Epidermal melanocyte (primary cell): ENCODE results near the gene RIMS4.
"Not testable (repeated sequence)": the region's sequence is repeated elsewhere in the genome, so short reads cannot be mapped to it uniquely, and the experiment has no call there.

ENCODE experiments used
- DNase-seq: peaks from one replicate; pipeline ENCODE4 v3.0.0; 2011; ENCODE audit warnings: low spot score; ENCODE audit not compliant: insufficient read length

RIMS4 gene

DNA sequence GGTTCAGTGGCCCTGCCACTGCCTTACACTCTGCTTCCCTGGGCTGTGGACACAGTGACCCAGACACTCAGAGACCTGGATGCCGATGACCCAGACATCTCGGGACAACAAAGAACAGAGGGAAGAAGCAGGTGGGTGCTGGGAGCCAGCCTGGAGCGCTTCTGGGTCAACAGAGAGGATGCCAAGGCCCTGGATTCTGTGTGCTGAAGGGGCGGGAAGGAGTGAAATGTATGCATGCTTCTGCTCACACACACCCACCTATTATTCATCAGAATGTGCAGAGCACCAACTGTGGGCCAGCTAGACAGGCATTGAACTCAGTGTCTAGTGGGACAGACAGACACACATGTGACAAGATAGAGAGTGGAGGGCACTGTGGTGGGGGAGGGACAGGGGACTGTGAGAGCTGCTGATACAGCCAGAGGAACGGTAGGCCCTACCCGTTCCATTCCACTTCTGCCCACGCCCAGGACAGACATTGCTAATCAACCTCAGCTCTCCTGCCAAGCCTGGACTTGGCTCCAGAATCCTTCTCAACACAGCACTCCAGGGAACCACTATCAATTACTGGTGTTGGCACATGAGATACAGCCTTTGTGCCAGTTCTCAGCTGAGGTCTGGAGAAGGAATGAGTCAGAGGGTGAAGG, 44.5 kb downstream of the RIMS4 start:
- DNase-seq: no peak

DNA sequence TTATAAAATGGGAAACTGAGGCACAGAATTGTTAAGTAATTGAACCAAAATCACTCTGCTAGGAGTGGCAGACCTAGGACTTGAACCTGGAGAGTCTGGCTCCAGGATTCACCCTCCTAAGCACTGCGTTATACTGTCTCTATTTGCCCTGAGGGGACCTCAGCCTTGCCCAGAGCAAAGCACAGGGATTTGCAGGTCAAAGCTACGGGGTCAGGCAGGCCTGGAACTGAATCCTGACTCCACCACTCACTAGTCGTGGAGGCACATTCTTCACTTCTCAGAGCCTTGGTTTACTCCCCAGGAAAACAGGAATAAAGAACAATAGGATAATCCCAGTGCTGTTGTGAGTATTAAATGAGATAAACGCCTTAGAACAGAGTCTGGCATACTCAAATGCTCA, 45.3 kb downstream of the RIMS4 start:
- no peak for DNase-seq

DNA sequence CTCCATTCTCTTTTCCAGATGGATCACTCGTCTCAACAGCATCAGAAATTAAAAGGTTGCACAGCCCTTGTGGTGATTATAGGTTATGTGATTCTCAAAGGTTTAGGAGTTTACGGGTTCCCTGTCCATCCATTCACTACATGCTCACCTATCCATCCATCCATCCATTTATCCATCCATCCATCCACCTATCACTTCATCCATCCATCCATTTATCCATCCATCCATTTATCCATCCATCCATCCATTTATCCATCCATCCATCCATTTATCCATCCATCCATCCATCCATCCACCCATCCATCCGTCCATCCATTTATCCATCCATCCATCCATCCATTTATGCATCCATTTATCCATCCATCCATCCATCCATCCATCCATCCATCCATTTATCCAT, 46.5 kb downstream of the RIMS4 start:
- DNase-seq: not testable (repeated sequence)

- DNase-seq: no peak
These were observed 47.7 kb downstream of the RIMS4 start for GRCh38 chr20:44762466-44763140.

- DNase-seq: no peak
These were observed 48.9 kb downstream of the RIMS4 start for GRCh38 chr20:44761423-44761822.

DNA sequence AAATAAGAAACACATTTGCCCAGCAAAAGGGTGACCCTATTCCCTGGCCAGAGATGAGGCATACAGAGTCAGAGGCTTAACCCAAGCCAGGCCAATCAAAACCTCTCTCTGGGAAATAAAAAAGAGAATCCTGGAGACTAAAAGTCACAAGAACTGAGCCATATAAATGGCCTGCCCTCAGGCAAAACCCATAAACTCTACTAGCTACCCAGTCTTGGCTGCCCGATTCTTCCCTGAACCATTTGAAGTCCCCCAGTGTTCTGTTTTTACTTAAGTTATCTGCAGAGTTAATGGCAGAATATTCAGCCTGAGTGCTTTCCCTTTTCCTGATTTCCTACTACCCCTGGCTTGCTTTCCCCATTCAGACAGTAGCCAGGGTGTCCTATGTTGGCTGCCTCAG, 50.8 kb downstream of the RIMS4 start:
- DNase-seq: no peak

- no peak for DNase-seq
These were observed 51.9 kb downstream of the RIMS4 start for GRCh38 chr20:44758247-44759101.

- no peak for DNase-seq
These were observed 53.4 kb downstream of the RIMS4 start for GRCh38 chr20:44756956-44757355.

DNA sequence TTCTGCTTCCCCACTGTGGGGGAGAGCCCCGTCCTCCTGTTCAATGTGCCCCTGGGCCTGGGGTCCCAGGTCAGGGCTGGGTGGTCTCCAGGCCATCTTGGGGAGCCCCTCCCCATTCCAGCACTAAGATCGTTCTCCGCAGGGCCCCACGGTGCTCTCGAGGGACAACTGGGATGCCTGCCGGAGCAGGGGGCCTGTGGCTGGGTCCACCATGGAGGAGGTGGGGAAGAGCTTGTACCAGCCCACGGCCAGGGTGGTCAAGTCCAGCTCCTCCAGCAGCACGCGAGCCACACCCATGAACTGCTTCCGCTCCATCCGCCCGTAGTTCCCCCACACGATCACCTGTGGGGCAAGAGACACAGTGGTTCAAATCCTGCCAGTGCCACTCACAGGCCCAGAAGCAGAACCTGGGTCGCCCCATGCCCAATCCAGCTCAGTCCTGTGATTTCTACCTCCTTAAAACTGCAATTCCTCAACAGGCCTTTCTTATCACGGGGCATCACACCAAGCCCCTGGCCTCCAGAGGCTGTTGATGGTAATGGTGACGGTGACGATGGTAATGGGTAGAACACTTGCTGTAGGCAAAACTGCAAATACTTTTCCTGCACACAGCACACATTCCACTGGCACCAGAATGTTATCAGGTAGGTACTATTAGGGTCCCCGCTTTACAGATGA, 54.2 kb downstream of the RIMS4 start:
- DNase-seq: no peak

DNA sequence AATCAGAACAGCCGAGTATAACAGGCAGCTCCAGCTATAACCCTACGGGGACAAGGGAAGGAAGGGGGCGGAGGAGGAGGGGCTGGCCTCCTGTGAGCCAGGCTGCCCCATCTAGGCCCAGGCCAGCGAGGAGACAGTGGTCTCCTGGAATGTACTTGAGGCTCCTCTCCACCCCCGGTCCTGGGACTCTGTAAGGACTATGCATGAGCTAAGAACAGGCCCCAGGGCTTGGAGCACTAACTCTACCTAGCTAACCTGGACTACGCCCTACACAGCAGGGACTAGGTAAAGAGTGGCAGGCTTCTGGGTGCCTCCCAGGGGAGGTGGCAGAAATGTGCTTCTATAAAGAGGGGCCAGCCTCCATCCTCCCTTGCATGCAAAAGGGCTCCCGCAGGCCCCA, 55.8 kb downstream of the RIMS4 start:
- DNase-seq: no peak

DNA sequence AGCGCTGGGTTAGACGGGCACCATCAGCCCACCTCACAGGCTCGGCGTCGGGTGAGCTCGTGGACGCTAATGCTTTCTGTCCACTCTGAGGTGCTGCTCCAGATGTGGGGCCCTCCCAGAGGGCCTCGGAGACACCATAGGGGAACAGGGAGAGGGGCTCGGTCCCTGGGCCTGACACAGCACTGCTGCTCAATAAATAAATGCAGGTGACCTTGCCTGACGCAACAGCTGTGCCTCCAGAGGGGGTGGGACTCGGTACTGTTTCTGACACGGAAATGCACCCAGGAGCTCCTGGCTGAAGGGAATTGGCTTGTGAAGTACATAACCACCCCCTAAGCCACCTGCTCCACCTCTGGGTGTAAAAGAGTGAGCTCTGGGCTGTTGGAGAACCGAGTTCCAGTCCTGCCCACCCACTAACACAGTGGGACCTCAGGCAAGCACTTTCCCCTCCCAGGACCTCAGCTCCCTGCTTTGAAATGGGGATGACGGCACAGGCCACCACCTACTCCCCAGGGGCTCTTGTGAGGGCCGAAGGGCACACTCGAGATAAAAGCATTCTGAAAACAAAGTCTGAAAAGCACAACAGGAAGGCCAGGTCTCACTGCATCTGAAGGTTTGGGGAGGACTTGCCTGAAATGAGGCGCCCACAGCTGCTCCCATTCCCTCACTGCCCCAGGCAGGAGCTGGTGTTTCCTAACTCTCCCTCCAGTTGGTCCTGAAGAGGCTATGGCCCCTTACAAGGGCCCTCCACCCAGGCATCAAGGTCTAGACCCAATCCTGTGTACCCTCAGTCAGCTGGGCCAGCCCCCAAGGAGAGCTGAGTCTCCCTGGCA, 58.0 kb downstream of the RIMS4 start:
- no peak for DNase-seq

GRCh38 chr20:44750081-44750805, 60.1 kb downstream of the RIMS4 start:
- no peak for DNase-seq

GRCh38 chr20:44748005-44748370, 62.4 kb downstream of the RIMS4 start:
- DNase-seq: no peak

DNA sequence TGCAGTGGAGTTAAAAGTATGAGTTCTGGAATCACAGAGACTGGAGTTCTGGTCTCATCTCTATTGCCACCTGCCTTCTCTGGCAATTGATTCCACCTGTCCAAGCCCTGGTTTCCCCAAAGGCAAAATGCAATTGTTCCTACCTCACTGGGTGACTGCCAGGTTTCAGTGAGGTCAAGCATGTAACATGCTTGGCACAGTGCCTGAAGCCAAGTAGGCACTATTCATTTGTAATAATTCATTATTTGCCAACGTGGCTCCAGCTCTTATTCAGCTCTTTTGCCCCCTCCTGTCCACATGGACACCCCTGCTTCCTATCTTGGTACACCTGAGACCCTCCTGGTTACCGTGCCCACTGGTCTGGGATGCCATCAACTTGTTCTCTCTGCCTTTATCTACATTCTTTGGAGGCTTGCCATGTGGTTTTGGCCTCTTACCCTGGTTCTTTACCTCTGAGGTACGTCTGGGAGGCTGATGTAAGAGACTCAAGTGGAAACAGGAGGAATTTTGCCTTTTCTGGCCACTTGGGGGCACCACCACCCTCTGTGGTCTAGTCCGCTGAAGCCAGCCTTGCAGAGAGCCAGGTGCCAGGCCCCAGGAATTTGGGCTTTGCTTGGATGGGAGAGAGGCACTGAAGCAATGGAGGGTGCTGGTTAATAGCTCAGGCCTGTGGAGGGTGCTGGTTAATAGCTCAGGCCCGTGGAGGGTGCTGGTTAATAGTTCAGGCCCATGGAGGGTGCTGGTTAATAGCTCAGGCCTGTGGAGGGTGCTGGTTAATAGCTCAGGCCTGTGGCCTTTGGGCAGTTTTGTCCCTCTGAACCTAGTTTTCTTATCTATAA, 63.0 kb downstream of the RIMS4 start:
- DNase-seq: peak; percentile 71

DNA sequence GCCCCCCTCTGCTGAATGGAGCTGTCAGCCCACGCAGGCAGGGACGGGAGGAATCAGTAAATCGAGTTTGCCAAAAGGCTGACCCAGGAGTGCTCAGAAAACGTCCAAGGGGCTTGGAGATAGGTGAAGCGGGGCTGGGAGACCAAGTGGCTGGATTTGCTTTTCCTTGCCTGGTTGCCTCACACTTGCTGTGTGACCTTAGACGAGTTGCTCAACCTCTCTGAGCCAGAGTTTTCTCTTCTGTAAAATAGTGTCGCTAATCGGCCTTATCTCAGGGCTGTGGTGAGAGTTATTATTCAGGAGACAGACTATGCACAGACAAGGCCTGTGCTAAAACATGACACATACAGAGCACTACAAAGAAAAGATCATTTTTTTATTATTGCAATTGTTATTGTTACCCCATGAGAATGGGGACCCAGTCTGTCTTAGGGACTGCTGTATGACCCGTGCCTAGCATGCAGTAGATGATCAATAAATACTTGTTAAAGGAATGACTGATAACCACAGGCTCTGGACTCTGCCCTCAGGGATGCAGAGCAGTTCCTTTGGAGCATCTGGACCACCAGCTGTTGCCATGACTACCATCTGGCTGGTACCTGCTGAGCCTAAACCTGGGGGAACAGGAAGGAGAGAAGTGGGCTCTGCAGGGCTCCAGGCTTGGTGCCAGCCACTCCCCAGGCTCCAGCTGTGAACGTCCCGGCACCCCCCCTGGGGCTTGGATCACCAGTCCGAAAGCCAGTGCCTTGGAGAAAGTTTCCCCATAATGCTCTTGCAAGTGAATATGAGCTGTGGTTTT, 63.8 kb downstream of the RIMS4 start:
- no peak for DNase-seq

DNA sequence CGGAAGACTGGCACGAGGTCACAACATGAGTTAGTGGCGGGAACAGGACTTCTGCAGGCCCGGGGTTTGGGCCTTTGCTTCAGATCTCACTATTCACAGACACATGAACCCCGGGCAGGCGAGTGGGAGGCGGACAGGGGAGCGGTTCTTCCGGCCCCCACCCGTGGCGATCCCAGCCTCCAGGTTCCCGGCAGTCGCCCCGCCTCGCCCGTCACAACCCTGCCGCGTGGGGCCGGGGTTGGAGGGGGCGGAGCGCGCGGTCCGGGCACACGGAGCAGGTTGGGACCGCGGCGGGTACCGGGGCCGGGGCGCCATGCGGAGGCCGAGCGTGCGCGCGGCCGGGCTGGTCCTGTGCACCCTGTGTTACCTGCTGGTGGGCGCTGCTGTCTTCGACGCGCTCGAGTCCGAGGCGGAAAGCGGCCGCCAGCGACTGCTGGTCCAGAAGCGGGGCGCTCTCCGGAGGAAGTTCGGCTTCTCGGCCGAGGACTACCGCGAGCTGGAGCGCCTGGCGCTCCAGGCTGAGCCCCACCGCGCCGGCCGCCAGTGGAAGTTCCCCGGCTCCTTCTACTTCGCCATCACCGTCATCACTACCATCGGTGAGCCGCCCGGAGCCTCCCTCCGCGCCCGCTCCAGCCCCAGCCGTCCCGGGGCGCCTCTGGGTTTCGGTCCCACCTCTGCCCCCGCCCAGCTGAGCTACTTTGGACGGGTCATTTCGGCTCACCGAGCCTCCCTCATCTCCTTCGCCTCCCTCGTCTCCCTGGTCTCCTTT, 64.6 kb downstream of the RIMS4 start, which contains the start of gene KCNK15:
TSS of gene KCNK15 (plus strand) at position 268 of the 769 bp plus-strand sequence. CDS start at position 314, 46 bp downstream.
- DNase-seq: no peak

- no peak for DNase-seq
These were observed 65.2 kb downstream of the RIMS4 start for GRCh38 chr20:44745122-44745597.
